GM03348 (cell line): Measurements from ENCODE around the gene MCL1.
"Not testable (repeated sequence)": the region's sequence is repeated elsewhere in the genome, so short reads cannot be mapped to it uniquely, and the experiment has no call there.

ENCODE experiments used
- DNase-seq: peaks from one replicate; pipeline ENCODE4 v3.0.0; 2012; ENCODE audit warnings: low spot score

Gene MCL1

DNA sequence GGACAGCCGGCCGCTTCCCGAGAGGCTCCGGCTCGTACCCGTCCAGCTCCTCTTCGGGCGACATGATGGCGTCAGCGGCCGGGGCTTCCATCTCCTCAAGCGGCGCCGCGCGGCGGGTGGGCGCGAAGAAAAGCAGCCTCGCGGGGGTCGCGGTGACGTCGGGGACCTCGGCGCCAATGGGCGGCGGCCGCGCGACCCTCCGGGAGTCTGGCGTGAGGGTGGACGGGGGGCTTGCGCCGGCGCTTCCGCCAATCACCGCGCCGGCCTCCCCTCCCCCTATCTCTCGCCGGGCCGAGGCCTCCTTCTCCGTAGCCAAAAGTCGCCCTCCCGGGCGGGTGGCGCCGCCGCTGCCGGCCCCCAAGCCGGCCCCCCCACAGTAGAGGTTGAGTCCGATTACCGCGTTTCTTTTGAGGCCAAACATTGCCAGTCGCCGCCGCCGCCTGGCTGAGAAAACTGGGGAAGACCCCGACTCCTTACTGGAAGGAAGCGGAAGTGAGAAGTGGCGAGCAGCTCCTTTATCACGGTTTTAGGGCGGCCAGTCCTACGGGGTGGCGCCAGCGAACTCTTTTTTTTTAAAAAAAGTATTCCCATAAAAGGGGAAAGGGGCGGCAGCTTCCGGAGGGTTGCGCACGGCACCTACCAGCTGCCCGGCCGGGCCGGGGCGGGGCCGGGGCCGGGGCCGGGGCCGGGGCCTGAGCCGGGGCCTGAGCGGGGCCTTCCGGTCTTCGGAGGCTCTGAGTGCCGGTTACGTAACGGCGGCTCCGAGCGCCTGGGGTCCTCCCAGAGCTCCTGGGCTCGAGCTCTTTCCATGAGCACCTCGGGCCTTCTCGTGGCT, at the start of gene MCL1:
MCL1 (minus strand) TSS at position 501 of the 835 bp plus-strand sequence; CDS start at position 421, 80 bp downstream.
- DNase-seq, result peak; percentile 93

DNA sequence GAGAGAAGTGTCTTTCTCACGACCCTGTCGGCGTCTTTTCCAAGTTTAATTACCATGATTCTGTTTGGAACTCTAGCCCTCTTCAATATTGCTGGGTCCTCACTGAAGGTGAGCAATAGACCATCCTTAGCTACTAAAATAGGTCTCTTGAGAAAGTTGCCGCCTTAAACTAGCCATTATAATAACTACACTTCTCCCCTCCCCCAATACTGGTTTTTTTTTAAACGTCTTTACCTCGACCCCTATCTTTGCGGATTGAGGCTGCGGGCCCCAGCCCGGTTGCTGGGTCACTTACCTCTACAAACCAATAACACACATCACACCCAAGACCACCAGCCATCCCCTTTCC, 49.3 kb upstream of the MCL1 start:
- DNase-seq, result no peak

GRCh38 chr1:150627826-150628410, 48.5 kb upstream of the MCL1 start:
- DNase-seq, result no peak

DNA sequence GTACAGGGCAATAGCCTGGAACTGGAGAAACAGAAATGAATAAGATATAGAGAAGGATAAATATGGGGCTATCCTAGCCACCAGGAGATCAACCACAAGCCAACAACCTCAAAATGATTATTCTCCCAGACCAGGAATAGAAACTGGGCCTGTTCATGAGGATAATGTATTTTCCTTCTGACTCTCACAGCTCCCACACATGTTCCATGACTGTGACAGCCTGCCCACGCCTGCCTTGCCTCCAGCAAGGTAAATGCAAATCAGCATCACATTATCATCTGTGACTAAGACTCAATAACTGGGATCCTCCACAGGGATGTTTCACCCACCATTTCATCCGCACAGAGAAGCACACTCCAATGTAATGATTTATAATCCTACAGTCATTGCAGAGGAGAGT, 46.7 kb upstream of the MCL1 start:
- no peak for DNase-seq

- DNase-seq, result not testable (repeated sequence)
Measured at GRCh38 chr1:150624546-150624945, 45.1 kb upstream of the MCL1 start.

DNA sequence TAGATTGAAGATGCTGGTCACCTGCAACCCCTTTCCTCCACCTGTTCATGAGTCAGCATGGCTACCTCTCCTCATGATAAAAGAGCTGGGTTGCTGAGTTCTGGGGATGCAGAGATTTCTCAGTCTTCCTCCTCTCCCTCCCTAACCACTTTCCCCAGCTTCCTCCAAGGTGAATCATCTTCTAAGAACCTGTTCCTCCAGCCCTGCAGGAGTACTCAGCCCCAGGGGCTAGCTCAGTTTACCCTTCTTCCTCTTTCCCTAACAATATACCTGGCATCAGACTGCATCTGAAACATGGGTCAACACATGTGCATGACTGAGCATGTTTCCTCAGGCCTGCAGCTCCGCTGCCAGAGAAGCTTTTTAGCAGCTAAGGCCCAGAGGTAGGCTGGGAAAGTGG, 44.7 kb upstream of the MCL1 start:
- DNase-seq, result not testable (repeated sequence)

GRCh38 chr1:150622303-150622975, 43.0 kb upstream of the MCL1 start:
- no peak for DNase-seq

DNA sequence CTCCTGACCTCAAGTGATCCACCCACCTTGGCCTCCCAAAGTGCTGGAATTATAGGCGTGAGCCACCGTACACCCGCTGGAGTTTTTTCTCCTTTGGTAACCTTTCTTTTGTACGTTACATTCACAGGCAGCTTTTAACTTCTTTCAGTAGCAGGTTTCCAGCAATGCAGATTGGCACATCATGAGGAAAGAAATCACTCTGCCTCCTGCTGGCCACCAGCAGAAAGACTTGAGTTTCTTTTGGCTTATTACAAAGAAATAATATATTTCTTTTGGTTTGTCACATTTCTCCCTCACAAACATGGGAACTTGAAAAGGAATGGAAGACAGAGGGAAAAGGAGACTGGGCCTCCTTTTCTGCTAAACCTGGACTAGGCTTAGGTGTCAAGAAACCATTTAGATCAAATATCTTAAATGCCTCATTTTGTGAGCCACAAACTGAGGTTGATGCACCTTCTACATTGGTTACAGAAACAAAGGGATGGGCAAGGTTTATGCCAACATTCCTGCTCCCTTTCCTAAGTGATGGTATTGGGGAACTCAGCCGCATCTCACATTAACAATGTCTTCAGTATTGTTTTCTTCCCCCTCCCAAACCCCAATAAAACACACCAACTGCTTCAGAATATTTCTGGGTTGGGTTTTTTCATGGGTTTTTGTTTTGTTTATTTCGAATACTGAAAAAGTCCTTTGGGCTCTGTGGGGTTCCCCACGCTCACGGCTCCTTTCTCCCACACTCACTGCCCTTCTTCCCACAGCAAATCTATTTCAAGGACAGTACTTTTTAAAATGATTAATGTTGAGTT, 42.3 kb upstream of the MCL1 start:
- peak; percentile 68 for DNase-seq

DNA sequence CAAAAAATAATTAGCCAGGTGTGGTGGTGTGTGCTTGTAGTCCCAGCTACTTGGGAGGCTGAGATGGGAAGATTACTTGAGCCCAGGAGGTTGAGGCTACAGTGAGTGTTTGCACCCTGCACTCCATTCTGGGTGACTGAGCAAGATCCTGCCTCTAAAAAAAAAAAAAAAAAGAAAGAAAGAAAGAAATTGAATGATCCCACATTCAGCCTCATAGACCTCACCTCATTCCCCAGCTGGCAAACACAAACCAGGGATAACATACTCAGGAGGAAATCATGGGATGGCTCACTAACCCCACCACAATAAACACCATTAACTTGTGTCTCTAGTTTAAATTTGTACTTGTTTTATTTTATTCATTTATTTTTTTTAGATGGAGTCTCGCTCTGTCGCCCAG, 41.5 kb upstream of the MCL1 start:
- no peak for DNase-seq

DNA sequence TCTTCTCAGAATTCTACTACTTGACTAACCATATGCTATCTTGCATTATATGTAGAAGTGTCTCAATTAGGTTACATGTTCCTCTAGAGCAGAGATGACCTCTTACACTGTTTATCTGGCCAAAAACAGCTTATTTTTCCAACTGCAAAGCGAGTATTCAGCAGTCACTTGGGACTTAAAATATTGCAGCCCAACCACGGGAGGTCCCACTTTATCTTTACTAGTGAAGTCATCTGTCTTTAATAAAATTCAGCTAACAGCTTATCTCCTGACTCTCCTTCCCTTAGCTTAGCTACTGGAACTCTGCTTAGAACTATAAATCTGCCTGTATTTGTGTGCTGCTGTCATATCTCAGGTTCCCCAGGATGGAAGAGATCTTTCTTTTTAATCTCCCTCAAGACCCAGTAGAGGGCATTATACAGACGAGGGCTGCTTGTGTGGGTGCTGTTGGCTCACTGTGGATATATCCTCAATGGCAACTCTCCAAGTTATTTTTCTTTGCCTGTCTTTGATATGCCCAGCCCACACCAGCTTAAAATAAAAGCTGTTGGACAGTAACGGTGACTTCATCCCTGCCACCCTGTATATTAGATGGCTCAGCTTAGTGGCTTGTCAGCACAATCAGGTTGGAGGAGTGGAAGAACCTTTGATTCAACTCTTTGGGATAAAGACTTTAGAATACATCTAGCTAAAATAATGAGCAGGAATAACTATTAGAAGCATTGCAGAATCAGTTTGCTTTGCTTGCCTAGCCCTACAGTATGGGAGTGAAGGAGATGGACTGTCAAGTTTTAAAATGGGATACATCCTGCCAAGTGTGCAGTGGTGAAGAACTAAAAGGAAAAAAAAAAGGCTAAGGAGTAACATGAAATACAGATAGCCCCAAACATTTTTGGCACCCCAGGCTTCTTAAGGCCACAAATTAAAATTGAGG, 40.4 kb upstream of the MCL1 start:
- peak; percentile 66 for DNase-seq

- no peak for DNase-seq
Measured at GRCh38 chr1:150615346-150616201, 36.2 kb upstream of the MCL1 start.

GRCh38 chr1:150613061-150613920, 33.9 kb upstream of the MCL1 start:
- peak; percentile 62 for DNase-seq

DNA sequence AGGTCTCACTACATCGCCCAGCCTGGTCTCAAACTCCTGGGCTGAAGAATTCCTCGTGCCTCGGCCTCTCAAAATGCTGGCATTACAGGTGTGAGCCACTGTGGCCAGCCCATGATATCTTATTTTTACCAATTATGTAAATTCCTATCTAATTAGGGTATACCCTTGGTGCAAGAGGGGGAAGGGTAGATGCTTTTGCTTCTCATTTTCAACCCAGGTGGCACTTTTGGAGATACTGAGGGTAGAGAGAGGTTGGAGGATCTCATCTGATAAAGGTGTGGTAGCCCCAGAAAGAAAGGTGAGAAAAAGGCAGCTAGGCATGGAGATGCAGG, 32.6 kb upstream of the MCL1 start:
- no peak for DNase-seq

DNA sequence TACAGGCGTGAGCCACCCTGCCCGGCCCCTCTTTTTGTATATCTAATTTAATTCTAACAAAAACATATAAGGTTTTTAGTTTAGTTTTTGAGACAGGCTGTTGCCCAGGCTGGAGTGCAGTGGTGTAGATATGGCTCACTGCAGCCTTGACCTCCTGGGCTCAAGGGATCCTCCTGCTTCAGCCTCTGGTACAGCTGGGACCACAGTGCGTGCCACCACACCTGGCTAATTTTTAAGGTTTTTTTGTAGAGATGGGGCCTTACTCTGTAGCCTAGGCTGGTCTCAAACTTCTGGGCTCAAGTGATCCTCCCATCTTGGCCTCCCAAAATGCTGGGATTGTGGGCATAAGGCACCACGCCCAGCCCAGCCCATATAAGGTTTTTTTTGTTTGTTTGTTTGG, 31.2 kb upstream of the MCL1 start:
- no peak for DNase-seq

DNA sequence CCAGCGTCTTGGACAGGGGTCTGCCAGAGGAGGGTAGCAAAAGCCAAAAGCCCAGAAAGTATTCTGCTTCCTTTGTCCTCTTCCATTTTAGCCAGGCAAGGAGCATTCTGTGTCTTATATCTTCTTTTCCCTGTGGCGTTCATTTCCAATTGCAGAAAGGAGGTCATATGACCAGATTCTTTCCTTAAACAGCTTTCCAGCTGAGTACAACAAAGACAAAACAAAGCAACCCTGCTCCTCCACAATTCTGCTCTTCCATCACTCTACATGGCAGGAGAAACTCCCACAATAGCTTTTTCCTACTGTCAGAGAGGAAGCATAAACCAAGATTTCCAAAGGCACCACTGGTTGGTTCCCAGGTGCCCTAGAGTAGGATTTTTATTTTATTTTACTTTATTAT, 30.3 kb upstream of the MCL1 start:
- DNase-seq, result peak; percentile 16

GRCh38 chr1:150606463-150607142, 27.2 kb upstream of the MCL1 start:
- no peak for DNase-seq

DNA sequence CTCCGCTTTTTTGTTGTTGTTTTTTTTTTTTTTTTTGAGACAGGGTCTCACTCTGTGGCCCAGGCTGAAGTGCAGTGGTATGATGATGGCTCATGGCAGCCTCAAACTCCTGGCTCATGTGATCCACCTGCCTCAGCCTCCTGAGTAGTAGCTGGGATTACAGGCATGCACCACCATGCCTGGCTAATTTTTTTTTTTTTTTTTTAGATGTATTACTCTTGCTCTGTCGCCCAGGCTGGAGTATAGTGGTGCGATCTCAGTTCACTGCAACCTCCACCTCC, 26.0 kb upstream of the MCL1 start:
- not testable (repeated sequence) for DNase-seq

DNA sequence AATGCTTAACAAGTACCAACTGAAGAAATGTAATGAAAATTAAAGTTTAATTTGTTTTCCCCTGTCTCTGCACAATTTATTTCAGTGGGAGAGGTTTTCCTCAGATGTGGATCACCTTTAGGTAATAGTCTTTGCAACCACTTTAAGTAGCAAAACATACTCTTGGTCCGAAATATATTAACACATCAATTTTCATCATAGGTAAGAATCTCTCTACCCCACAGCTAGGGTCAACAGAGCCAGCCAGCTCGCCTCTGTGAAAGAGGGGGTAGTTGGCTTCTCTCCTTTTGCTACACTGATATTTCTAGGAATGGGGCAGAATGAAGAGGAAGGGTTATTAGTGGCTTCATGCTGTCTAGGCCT, 24.8 kb upstream of the MCL1 start:
- DNase-seq, result no peak

DNA sequence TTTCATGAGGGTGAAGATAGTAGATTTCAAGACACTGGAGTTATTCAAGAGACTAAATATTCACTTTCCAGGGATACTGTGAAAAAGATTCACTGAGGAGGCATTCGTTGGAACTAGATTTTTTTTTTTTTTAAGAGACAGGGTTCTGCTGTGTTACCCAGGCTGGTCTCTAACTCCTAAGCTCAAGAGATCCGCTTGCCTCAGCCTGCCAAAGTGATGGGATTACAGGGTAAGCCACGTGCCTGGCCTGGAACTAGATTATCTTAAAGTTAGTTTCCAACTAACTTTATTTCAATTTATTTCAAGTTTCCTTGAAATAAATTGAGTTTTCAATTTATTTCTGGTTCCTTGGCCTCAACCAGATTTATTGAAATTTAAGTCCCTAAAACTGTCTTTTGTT, 24.3 kb upstream of the MCL1 start:
- DNase-seq, result no peak
